ENCODE results near the gene MSH3.

DNA sequence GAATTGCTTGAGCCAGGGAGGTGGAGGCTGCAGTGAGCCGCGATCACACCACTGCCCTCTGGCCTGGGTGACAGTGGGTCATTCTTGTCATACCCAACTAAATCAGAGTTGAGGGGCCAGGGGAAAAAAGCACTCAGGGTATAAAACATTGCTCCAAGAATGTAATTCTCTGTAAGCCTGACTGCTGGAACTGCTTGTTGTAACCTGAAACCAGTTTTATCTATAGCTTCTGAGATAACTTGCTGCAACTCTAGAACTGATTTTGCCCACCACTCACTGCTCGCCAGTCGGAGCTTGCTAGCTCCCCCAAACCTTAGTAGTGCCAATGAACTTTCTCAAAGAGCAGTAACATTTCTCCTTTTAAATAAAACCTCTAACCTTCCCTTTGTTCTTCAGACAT lies 9.6 kb upstream of the MSH3 start:
- TF ChIP-seq CTCF (IDR thresholded peaks at IDR 0.05) (no peak), POLR2A (IDR thresholded peaks at IDR 0.05) (no peak)

Measured in body of pancreas (tissue), 4 donors.